SHP77 (cell line): Measurements from ENCODE around the gene MET.

Source experiments
- DNase-seq, 2 experiments: peaks; one replicate each; lab custom pipeline; 2025; lab: John Stamatoyannopoulos, UW

Gene MET

GRCh38 chr7:116785843-116786242 lies 113.8 kb downstream of the MET start:
- DNase-seq: no peak

GRCh38 chr7:116786791-116787443 lies 114.9 kb downstream of the MET start:
- DNase-seq: no peak

- no peak for DNase-seq
Measured at GRCh38 chr7:116787881-116788280, 115.9 kb downstream of the MET start.

GRCh38 chr7:116788572-116789197 lies 116.7 kb downstream of the MET start:
- no peak for DNase-seq

- no peak for DNase-seq
Measured at GRCh38 chr7:116790025-116790424, 118.0 kb downstream of the MET start.

GRCh38 chr7:116792813-116793212 lies 120.8 kb downstream of the MET start:
- DNase-seq: no peak

GRCh38 chr7:116793795-116794340 lies 121.9 kb downstream of the MET start:
- no peak for DNase-seq

- DNase-seq: no peak
Measured at GRCh38 chr7:116796471-116796870, 124.5 kb downstream of the MET start.

- DNase-seq: no peak
Measured at GRCh38 chr7:116797612-116798011, 125.6 kb downstream of the MET start.

GRCh38 chr7:116798232-116798631 lies 126.2 kb downstream of the MET start:
- no peak for DNase-seq

GRCh38 chr7:116799916-116800315 lies 127.9 kb downstream of the MET start:
- no peak for DNase-seq

- no peak for DNase-seq
Measured at GRCh38 chr7:116800594-116800993, 128.6 kb downstream of the MET start.

GRCh38 chr7:116801092-116801710 lies 129.2 kb downstream of the MET start:
- no peak for DNase-seq

- DNase-seq: no peak
Measured at GRCh38 chr7:116802144-116802745, 130.2 kb downstream of the MET start.

GRCh38 chr7:116802746-116803152 lies 130.8 kb downstream of the MET start:
- peak; percentile 3 to 22 for DNase-seq

GRCh38 chr7:116804471-116804870 lies 132.5 kb downstream of the MET start:
- DNase-seq: no peak

- DNase-seq: peak; percentile 15 to 31
Measured at GRCh38 chr7:116805100-116805544, 133.1 kb downstream of the MET start.

GRCh38 chr7:116806046-116806944 lies 134.3 kb downstream of the MET start:
- no peak for DNase-seq

- DNase-seq: no peak
Measured at GRCh38 chr7:116807011-116807560, 135.1 kb downstream of the MET start.

GRCh38 chr7:116809636-116810266 lies 137.8 kb downstream of the MET start:
- DNase-seq: peak; percentile 40 to 45
